ENCODE data around the gene HHEX.

The HHEX gene

DNA sequence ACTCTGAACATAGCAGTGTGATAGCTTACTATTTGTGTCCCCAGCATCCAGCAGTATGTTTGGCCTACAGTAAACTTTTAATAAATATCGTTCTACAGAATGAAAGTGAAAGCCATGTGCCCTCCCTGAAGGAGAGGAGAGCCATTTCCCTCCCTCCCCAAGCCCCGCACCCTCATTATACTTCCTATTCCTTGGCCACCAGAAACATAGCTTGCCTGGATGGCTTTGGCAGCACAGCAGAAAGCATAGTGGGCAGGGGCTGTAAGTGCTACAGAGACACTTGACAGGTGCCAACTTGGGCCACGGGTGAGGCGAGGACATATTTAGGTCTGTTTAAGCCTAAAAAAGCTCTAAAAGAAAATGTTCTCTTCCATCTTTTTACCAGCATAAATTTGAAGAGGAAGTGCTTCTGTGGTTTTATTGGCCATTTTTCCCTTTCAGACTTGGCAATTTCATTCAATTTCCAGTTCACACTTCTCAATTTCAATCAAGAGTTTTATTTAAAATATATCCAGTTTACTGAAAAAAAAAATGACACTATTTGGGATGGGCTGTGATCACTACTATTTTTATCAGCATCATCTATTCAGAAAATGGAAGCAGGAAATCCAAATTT lies 12.7 kb downstream of the HHEX start:
- Histone ChIP-seq H3K27me3 (ENCODE audit: insufficient read depth, poor library complexity, severe bottlenecking) (no peaks in the 10 kb centered on the region), H3K4me1 (ENCODE audit: insufficient read depth, poor library complexity, severe bottlenecking) (peaks cover 4% of the 10 kb centered on the region), H3K9me3 (ENCODE audit: severe bottlenecking) (no peaks in the 10 kb centered on the region), H3K36me3 (ENCODE audit: low read depth) (no peaks in the 10 kb centered on the region), H3K4me3 (ENCODE audit: severe bottlenecking) (no peak overlapping the region), H3K27ac (ENCODE audit: poor library complexity, severe bottlenecking) (no peak overlapping the region)
- TF ChIP-seq, protein P1, sequence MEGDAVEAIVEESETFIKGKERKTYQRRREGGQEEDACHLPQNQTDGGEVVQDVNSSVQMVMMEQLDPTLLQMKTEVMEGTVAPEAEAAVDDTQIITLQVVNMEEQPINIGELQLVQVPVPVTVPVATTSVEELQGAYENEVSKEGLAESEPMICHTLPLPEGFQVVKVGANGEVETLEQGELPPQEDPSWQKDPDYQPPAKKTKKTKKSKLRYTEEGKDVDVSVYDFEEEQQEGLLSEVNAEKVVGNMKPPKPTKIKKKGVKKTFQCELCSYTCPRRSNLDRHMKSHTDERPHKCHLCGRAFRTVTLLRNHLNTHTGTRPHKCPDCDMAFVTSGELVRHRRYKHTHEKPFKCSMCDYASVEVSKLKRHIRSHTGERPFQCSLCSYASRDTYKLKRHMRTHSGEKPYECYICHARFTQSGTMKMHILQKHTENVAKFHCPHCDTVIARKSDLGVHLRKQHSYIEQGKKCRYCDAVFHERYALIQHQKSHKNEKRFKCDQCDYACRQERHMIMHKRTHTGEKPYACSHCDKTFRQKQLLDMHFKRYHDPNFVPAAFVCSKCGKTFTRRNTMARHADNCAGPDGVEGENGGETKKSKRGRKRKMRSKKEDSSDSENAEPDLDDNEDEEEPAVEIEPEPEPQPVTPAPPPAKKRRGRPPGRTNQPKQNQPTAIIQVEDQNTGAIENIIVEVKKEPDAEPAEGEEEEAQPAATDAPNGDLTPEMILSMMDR (IDR thresholded peaks at IDR 0.05; ENCODE audit: poor library complexity, severe bottlenecking): no peak
- DNase-seq (ENCODE audit: low spot score) (no peak), ATAC-seq (ENCODE audit: low read depth) (no peak)

DNA sequence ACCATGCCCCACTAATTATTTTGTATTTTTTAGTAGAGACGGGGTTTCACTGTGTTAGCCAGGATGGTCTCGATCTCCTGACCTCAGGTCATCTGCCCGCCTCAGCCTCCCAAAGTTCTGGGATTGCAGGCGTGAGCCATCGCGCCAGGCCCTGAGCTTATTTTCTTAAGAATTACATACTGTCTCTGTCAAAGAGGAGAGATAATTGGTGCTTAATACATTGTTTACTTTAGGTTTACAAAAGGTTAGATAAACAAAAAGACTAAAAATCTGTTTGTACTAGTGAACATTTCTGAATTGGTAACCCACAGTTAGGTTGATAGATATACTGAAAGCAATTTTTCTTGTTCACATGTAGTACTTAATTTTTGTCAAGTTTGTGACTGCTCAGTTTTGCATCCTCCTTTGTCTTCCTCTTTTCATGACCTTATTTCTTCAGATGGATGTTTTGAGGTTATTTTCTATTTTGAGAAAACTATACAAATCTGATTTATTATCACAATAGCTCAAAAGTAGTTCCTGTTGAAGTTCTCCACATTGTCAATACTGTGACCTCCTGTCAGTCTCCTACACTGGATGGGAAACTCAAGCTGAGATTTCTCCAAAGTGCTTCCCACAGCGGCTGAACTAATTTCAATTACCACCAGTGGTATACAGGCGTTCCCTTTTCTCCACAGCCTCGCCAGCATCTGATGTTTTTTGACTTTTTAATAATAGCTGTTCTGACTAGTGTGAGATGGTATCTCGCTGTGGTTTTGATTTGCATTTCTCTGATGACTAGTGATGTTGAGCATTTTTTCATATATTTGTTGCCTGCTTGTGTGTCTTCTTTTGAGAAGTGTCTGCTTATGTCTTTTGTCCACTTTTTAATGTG lies 22.5 kb downstream of the HHEX start:
- Histone ChIP-seq H3K27ac (ENCODE audit: poor library complexity, severe bottlenecking) (no peak overlapping the region), H3K4me1 (ENCODE audit: insufficient read depth, poor library complexity, severe bottlenecking) (no peaks in the 10 kb centered on the region), H3K4me3 (ENCODE audit: severe bottlenecking) (no peak overlapping the region), H3K36me3 (ENCODE audit: low read depth) (no peaks in the 10 kb centered on the region), H3K27me3 (ENCODE audit: insufficient read depth, poor library complexity, severe bottlenecking) (no peaks in the 10 kb centered on the region), H3K9me3 (ENCODE audit: severe bottlenecking) (no peaks in the 10 kb centered on the region)
- ATAC-seq (ENCODE audit: low read depth): no peak
- DNase-seq (ENCODE audit: low spot score): no peak
- TF ChIP-seq, protein P1 (IDR thresholded peaks at IDR 0.05; ENCODE audit: poor library complexity, severe bottlenecking): no peak

DNA sequence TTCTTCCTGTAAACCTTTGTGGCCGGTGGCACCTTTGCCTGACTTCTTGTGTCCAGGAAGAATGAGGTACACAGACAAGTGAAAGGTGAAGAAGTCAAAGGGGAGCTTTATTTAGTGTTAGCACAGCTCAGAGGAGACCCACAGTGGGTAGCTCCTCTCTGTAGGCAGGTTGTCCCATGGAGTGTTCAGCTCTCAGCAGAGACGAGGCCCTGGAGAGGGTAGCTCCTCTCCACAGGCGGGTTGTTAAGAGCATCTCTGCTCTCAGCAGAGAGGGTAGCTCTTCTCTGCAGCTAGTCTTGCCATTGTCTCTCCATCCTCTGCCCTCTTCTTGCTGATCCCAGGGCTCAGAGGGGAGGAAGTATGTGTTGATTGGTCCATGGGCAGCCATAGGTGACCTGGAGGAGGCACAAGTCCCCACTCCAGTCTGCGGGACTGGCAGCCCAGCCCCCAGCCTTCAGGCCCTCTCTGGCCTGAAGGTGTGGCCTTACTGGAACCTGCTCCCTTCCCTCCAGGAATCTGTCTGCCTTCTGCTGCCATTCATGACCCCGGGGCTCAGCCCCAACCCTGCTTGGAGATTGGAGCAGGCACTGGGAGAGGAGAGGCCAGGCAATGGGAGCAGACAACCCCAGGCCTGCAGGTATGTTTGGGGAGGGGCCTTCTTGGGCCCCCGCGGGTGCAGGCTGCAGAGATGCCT lies 24.5 kb downstream of the HHEX start:
- DNase-seq (ENCODE audit: low spot score) (no peak), ATAC-seq (ENCODE audit: low read depth) (no peak)
- Histone ChIP-seq H3K9me3 (ENCODE audit: severe bottlenecking) (no peaks in the 10 kb centered on the region), H3K4me3 (ENCODE audit: severe bottlenecking) (no peak overlapping the region), H3K27ac (ENCODE audit: poor library complexity, severe bottlenecking) (no peak overlapping the region), H3K27me3 (ENCODE audit: insufficient read depth, poor library complexity, severe bottlenecking) (no peaks in the 10 kb centered on the region), H3K4me1 (ENCODE audit: insufficient read depth, poor library complexity, severe bottlenecking) (no peaks in the 10 kb centered on the region), H3K36me3 (ENCODE audit: low read depth) (no peaks in the 10 kb centered on the region)
- TF ChIP-seq, protein P1 (IDR thresholded peaks at IDR 0.05; ENCODE audit: poor library complexity, severe bottlenecking): no peak

DNA sequence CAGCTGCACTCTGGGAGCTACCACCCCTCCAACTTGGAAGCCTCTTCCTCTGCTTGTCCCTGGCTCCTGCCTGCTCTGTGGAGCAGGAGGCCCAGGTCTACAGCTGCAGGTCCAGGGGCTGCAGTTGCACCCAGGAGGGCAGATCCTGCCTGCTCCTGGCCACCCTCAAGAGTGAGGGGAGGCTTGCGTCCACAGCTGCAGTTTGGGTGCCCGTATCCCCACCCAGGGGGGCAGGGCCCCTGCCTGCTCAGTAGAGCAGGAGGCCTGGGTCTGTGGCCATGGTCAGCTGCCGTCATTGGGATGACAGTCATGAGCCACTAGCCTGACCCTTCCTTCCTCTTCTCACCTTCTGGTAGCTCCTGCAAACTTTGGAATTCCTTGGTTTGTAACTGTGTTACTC lies 25.1 kb downstream of the HHEX start:
- H3K27me3 ChIP-seq (ENCODE audit: insufficient read depth, poor library complexity, severe bottlenecking): no peaks in the 10 kb centered on the region
- no peaks in the 10 kb centered on the region for H3K9me3 ChIP-seq (ENCODE audit: severe bottlenecking)
- H3K4me3 ChIP-seq (ENCODE audit: severe bottlenecking): no peak overlapping the region
- no peak overlapping the region for H3K27ac ChIP-seq (ENCODE audit: poor library complexity, severe bottlenecking)
- DNase-seq (ENCODE audit: low spot score) (no peak), ATAC-seq (ENCODE audit: low read depth) (no peak)
- no peaks in the 10 kb centered on the region for H3K36me3 ChIP-seq (ENCODE audit: low read depth)
- TF ChIP-seq, protein P1 (IDR thresholded peaks at IDR 0.05; ENCODE audit: poor library complexity, severe bottlenecking): no peak
- no peaks in the 10 kb centered on the region for H3K4me1 ChIP-seq (ENCODE audit: insufficient read depth, poor library complexity, severe bottlenecking)

All from RWPE2 (cell line).